ENCODE measurements around the gene ZNF41. TPM values are rescaled to one million over a fixed set of nuclear protein-coding genes. Genes with fewer than 3 reads are reported as not detected.
A peak's percentile ranks its signal among the peaks of the same experiment; 100 is the strongest.

Gene ZNF41
- 1 to 10 TPM; 2.9 to 5.6 TPM for total RNA-seq
- polyA plus RNA-seq (2013, experiment 1 of 2): 4.2 TPM
- polyA plus RNA-seq (2013, experiment 2 of 2): 4.2 TPM
- long read RNA-seq, experiment 1, full-length matches to known transcripts: 1 of 3 reads
- long read RNA-seq, experiment 1, partial matches to known transcripts: 0 of 3 reads
- long read RNA-seq, experiment 1, other reads (novel, unspliced or antisense): 2 of 3 reads
- long read RNA-seq, experiment 2, full-length matches to known transcripts: 3 of 5 reads
- long read RNA-seq, experiment 2, partial matches to known transcripts: 0 of 5 reads
- long read RNA-seq, experiment 2, other reads (novel, unspliced or antisense): 2 of 5 reads
- long read RNA-seq, experiment 3, full-length matches to known transcripts: 1 of 6 reads
- long read RNA-seq, experiment 3, partial matches to known transcripts: 0 of 6 reads
- long read RNA-seq, experiment 3, other reads (novel, unspliced or antisense): 5 of 6 reads
- long read RNA-seq, experiment 4: 0 reads

- H3K4me1 Mint-ChIP-seq: peaks cover 10% of the 10 kb centered on the region
- H3K27me3 Mint-ChIP-seq (ENCODE audit: insufficient read depth): no peaks in the 10 kb centered on the region
- H3K9me3 Mint-ChIP-seq: peaks cover 59% of the 10 kb centered on the region
- H3K4me1 ChIP-seq (ENCODE audit: control insufficient read depth, insufficient read depth, low read length): no peaks in the 10 kb centered on the region
- H3K4me3 ChIP-seq (ENCODE audit: low read length): peak within 1 kb of the TSS; percentile 90
- H3K27ac Mint-ChIP-seq: peak within 1 kb of the TSS; percentile 92
- no peak for TF ChIP-seq CTCF (conservative IDR thresholded peaks at IDR 0.05)
- H3K9me3 ChIP-seq (ENCODE audit: control insufficient read depth, low read length): no peaks in the 10 kb centered on the region
- H3K4me3 Mint-ChIP-seq: peak within 1 kb of the TSS; percentile 82
- H3K36me3 Mint-ChIP-seq (ENCODE audit: low read depth): peaks cover 4% of the 10 kb centered on the region
- peak within 1 kb of the TSS; percentile 88 for H3K27ac ChIP-seq (ENCODE audit: low read depth, low read length)
- H3K36me3 ChIP-seq (ENCODE audit: control insufficient read depth, insufficient read depth, low read length): no peaks in the 10 kb centered on the region
- H3K27me3 ChIP-seq (ENCODE audit: control insufficient read depth, insufficient read depth, low read length, poor library complexity, severe bottlenecking): no peaks in the 10 kb centered on the region
- peak within 1 kb of the TSS; percentile 87 for H3K9ac ChIP-seq (ENCODE audit: extremely low read depth, low read length, poor library complexity, severe bottlenecking)
- WGBS, 2 experiments (ENCODE audit: insufficient coverage in 1 of 2, insufficient read length in 1 of 2): 0% methylated on average over 9 to 73 of the region's 77 CpGs
- peak; percentile 91 for DNase-seq
Observed at GRCh38 chrX:47482512-47483305, at the start of gene ZNF41. ZNF41 (minus strand) TSS chrX:47483222; CDS start chrX:47467481, 15,741 bp downstream.

GRCh38 chrX:47530049-47530448 is 47.0 kb upstream of the ZNF41 start:
- no peaks in the 10 kb centered on the region for H3K36me3 Mint-ChIP-seq (ENCODE audit: low read depth)
- no peak overlapping the region for H3K9ac ChIP-seq (ENCODE audit: extremely low read depth, low read length, poor library complexity, severe bottlenecking)
- no peak overlapping the region for H3K27ac ChIP-seq (ENCODE audit: low read depth, low read length)
- no peaks in the 10 kb centered on the region for H3K9me3 ChIP-seq (ENCODE audit: control insufficient read depth, low read length)
- TF ChIP-seq CTCF (conservative IDR thresholded peaks at IDR 0.05): no peak
- H3K36me3 ChIP-seq (ENCODE audit: control insufficient read depth, insufficient read depth, low read length): no peaks in the 10 kb centered on the region
- H3K9me3 Mint-ChIP-seq: peaks cover 60% of the 10 kb centered on the region
- no peak overlapping the region for H3K27ac Mint-ChIP-seq
- peaks cover 2% of the 10 kb centered on the region for H3K27me3 Mint-ChIP-seq (ENCODE audit: insufficient read depth)
- WGBS, 2 experiments (ENCODE audit: insufficient coverage in 1 of 2, insufficient read length in 1 of 2): 98 to 100% methylated on average over 3 to 5 of the region's 6 CpGs
- H3K4me1 Mint-ChIP-seq: peaks cover 2% of the 10 kb centered on the region
- no peaks in the 10 kb centered on the region for H3K4me1 ChIP-seq (ENCODE audit: control insufficient read depth, insufficient read depth, low read length)
- no peaks in the 10 kb centered on the region for H3K27me3 ChIP-seq (ENCODE audit: control insufficient read depth, insufficient read depth, low read length, poor library complexity, severe bottlenecking)
- no peak overlapping the region for H3K4me3 Mint-ChIP-seq
- H3K4me3 ChIP-seq (ENCODE audit: low read length): no peak overlapping the region
- DNase-seq: no peak

- Mint-ChIP-seq H3K9me3 (peaks cover 60% of the 10 kb centered on the region), H3K27ac (no peak overlapping the region), H3K27me3 (ENCODE audit: insufficient read depth) (peaks cover 2% of the 10 kb centered on the region), H3K36me3 (ENCODE audit: low read depth) (no peaks in the 10 kb centered on the region), H3K4me1 (peaks cover 2% of the 10 kb centered on the region), H3K4me3 (no peak overlapping the region)
- H3K4me3 ChIP-seq (ENCODE audit: low read length): no peak overlapping the region
- H3K9me3 ChIP-seq (ENCODE audit: control insufficient read depth, low read length): no peaks in the 10 kb centered on the region
- no peak overlapping the region for H3K27ac ChIP-seq (ENCODE audit: low read depth, low read length)
- 98 to 100% methylated on average over 2 to 6 of the region's 8 CpGs for WGBS, 2 experiments (ENCODE audit: insufficient coverage in 1 of 2, insufficient read length in 1 of 2)
- no peaks in the 10 kb centered on the region for H3K36me3 ChIP-seq (ENCODE audit: control insufficient read depth, insufficient read depth, low read length)
- TF ChIP-seq CTCF (conservative IDR thresholded peaks at IDR 0.05): no peak
- no peaks in the 10 kb centered on the region for H3K27me3 ChIP-seq (ENCODE audit: control insufficient read depth, insufficient read depth, low read length, poor library complexity, severe bottlenecking)
- no peak overlapping the region for H3K9ac ChIP-seq (ENCODE audit: extremely low read depth, low read length, poor library complexity, severe bottlenecking)
- no peaks in the 10 kb centered on the region for H3K4me1 ChIP-seq (ENCODE audit: control insufficient read depth, insufficient read depth, low read length)
- DNase-seq: no peak
Observed at GRCh38 chrX:47529548-47529947, 46.5 kb upstream of the ZNF41 start.

All from endodermal cell (in vitro differentiated cells).